ENCODE measurements around the gene ACVR1.

ACVR1 gene

GRCh38 chr2:157779794-157780193, 96.3 kb downstream of the ACVR1 start:
- Histone ChIP-seq H3K79me2 (ENCODE audit: insufficient read depth, low read length) (no peaks in the 10 kb centered on the region), H3K36me3 (ENCODE audit: insufficient read depth, low read length) (0 out of 2 replicates have a peak, but pooled peaks cover 3% of the 10 kb centered on the region), H3K4me3 (ENCODE audit: low read depth in 1 of 2, low read length in 2 of 2) (no peak overlapping the region), H3K4me2 (ENCODE audit: insufficient read depth, low read length) (no peak overlapping the region), H2AFZ (ENCODE audit: low read depth, low read length) (no peak overlapping the region), H3K27ac (ENCODE audit: low read length) (no peak overlapping the region), H4K20me1 (ENCODE audit: insufficient read depth, low read length) (no peaks in the 10 kb centered on the region), H3K9ac (ENCODE audit: low read depth, low read length) (no peak overlapping the region), H3K4me1 (ENCODE audit: insufficient read depth, low read length) (no peaks in the 10 kb centered on the region), H3K27me3 (ENCODE audit: insufficient read depth, low read length, poor library complexity) (no peaks in the 10 kb centered on the region), H3K9me3 (ENCODE audit: insufficient read depth, low read length, severe bottlenecking) (no peaks in the 10 kb centered on the region)
- ATAC-seq (ENCODE audit: insufficient read depth, low read depth) (no peak), DNase-seq (no peak)
- TF ChIP-seq CTCF (IDR thresholded peaks at IDR 0.05; ENCODE audit: borderline replicate concordance, extremely low read depth, low read length, poor library complexity, severe bottlenecking) (no peak), EZH2 (IDR thresholded peaks at IDR 0.05; ENCODE audit: borderline replicate concordance, low read depth, low read length, severe bottlenecking) (no peak)

GRCh38 chr2:157777427-157777826, 98.7 kb downstream of the ACVR1 start:
- no peak overlapping the region for H3K27ac ChIP-seq (ENCODE audit: low read length)
- H4K20me1 ChIP-seq (ENCODE audit: insufficient read depth, low read length) = no peaks in the 10 kb centered on the region
- ATAC-seq (ENCODE audit: insufficient read depth, low read depth) = no peak
- DNase-seq = peak; percentile 25
- TF ChIP-seq EZH2 (IDR thresholded peaks at IDR 0.05; ENCODE audit: borderline replicate concordance, low read depth, low read length, severe bottlenecking) = no peak
- TF ChIP-seq CTCF (IDR thresholded peaks at IDR 0.05; ENCODE audit: borderline replicate concordance, extremely low read depth, low read length, poor library complexity, severe bottlenecking) = peak; percentile 64
- H3K36me3 ChIP-seq (ENCODE audit: insufficient read depth, low read length) = 0 out of 2 replicates have a peak, but pooled peaks cover 3% of the 10 kb centered on the region
- no peak overlapping the region for H3K9ac ChIP-seq (ENCODE audit: low read depth, low read length)
- H3K9me3 ChIP-seq (ENCODE audit: insufficient read depth, low read length, severe bottlenecking) = no peaks in the 10 kb centered on the region
- no peak overlapping the region for H3K4me2 ChIP-seq (ENCODE audit: insufficient read depth, low read length)
- H3K27me3 ChIP-seq (ENCODE audit: insufficient read depth, low read length, poor library complexity) = no peaks in the 10 kb centered on the region
- H2AFZ ChIP-seq (ENCODE audit: low read depth, low read length) = no peak overlapping the region
- H3K4me3 ChIP-seq (ENCODE audit: low read depth in 1 of 2, low read length in 2 of 2) = no peak overlapping the region
- no peaks in the 10 kb centered on the region for H3K4me1 ChIP-seq (ENCODE audit: insufficient read depth, low read length)
- H3K79me2 ChIP-seq (ENCODE audit: insufficient read depth, low read length) = no peaks in the 10 kb centered on the region

- no peak for TF ChIP-seq EZH2 (IDR thresholded peaks at IDR 0.05; ENCODE audit: borderline replicate concordance, low read depth, low read length, severe bottlenecking)
- TF ChIP-seq CTCF (IDR thresholded peaks at IDR 0.05; ENCODE audit: borderline replicate concordance, extremely low read depth, low read length, poor library complexity, severe bottlenecking) = no peak
- H3K27ac ChIP-seq (ENCODE audit: low read length) = no peak overlapping the region
- H3K36me3 ChIP-seq (ENCODE audit: insufficient read depth, low read length) = no peaks in the 10 kb centered on the region
- H3K9ac ChIP-seq (ENCODE audit: low read depth, low read length) = no peak overlapping the region
- no peak for DNase-seq
- no peaks in the 10 kb centered on the region for H3K9me3 ChIP-seq (ENCODE audit: insufficient read depth, low read length, severe bottlenecking)
- no peak for ATAC-seq (ENCODE audit: insufficient read depth, low read depth)
- no peak overlapping the region for H2AFZ ChIP-seq (ENCODE audit: low read depth, low read length)
- H3K79me2 ChIP-seq (ENCODE audit: insufficient read depth, low read length) = no peaks in the 10 kb centered on the region
- no peaks in the 10 kb centered on the region for H3K4me1 ChIP-seq (ENCODE audit: insufficient read depth, low read length)
- no peak overlapping the region for H3K4me2 ChIP-seq (ENCODE audit: insufficient read depth, low read length)
- no peaks in the 10 kb centered on the region for H4K20me1 ChIP-seq (ENCODE audit: insufficient read depth, low read length)
- H3K27me3 ChIP-seq (ENCODE audit: insufficient read depth, low read length, poor library complexity) = peaks cover 8% of the 10 kb centered on the region
- no peak overlapping the region for H3K4me3 ChIP-seq (ENCODE audit: low read depth in 1 of 2, low read length in 2 of 2)
Measured at GRCh38 chr2:157771234-157771633, 104.9 kb downstream of the ACVR1 start.

GRCh38 chr2:157769856-157770255, 106.3 kb downstream of the ACVR1 start:
- peaks cover 8% of the 10 kb centered on the region for H3K27me3 ChIP-seq (ENCODE audit: insufficient read depth, low read length, poor library complexity)
- H3K4me1 ChIP-seq (ENCODE audit: insufficient read depth, low read length) = no peaks in the 10 kb centered on the region
- no peak overlapping the region for H3K4me3 ChIP-seq (ENCODE audit: low read depth in 1 of 2, low read length in 2 of 2)
- H4K20me1 ChIP-seq (ENCODE audit: insufficient read depth, low read length) = no peaks in the 10 kb centered on the region
- no peak overlapping the region for H3K4me2 ChIP-seq (ENCODE audit: insufficient read depth, low read length)
- ATAC-seq (ENCODE audit: insufficient read depth, low read depth) (no peak), DNase-seq (no peak)
- TF ChIP-seq EZH2 (IDR thresholded peaks at IDR 0.05; ENCODE audit: borderline replicate concordance, low read depth, low read length, severe bottlenecking) = no peak
- no peak for TF ChIP-seq CTCF (IDR thresholded peaks at IDR 0.05; ENCODE audit: borderline replicate concordance, extremely low read depth, low read length, poor library complexity, severe bottlenecking)
- no peak overlapping the region for H3K9ac ChIP-seq (ENCODE audit: low read depth, low read length)
- H3K36me3 ChIP-seq (ENCODE audit: insufficient read depth, low read length) = no peaks in the 10 kb centered on the region
- no peak overlapping the region for H3K27ac ChIP-seq (ENCODE audit: low read length)
- no peaks in the 10 kb centered on the region for H3K79me2 ChIP-seq (ENCODE audit: insufficient read depth, low read length)
- H3K9me3 ChIP-seq (ENCODE audit: insufficient read depth, low read length, severe bottlenecking) = no peaks in the 10 kb centered on the region
- H2AFZ ChIP-seq (ENCODE audit: low read depth, low read length) = no peak overlapping the region
